Prostate gland (tissue), 2 donors: ENCODE results near the gene GRIK3. TPM values are rescaled to one million over a fixed set of nuclear protein-coding genes. Genes with fewer than 3 reads are reported as not detected.
"Not testable (repeated sequence)": the region's sequence is repeated elsewhere in the genome, so short reads cannot be mapped to it uniquely, and the experiment has no call there.

ENCODE experiments used
- DNase-seq: peaks from one replicate; pipeline ENCODE4 v3.0.0-alpha.2; 2019; ENCODE audit warnings: low spot score
- H3K27ac ChIP-seq, 2 donors: fragments of 200-600 bp; sonication (generic); 2 replicates each; pipeline ENCODE4 v1.5.1; 2017 to 2019
- H3K27me3 ChIP-seq: fragments of 200-600 bp; sonication (generic); replicated peaks from 2 replicates; pipeline ENCODE4 v1.5.1; 2019; ENCODE audit not compliant: insufficient read depth
- H3K36me3 ChIP-seq, 2 donors: fragments of 200-600 bp; sonication (generic); 1 replicate in 1 of 2; 2 replicates in 1 of 2; pipeline versions ENCODE4 v1.5.1 to v1.8.1; 2017 to 2019
- H3K4me1 ChIP-seq: fragments of 200-600 bp; sonication (generic); replicated peaks from 2 replicates; pipeline ENCODE4 v1.5.1; 2019
- H3K4me3 ChIP-seq, 2 donors: fragments of 200-600 bp; sonication (generic); 2 replicates each; pipeline ENCODE4 v1.5.1; 2017 to 2019
- H3K9me3 ChIP-seq: fragments of 200-600 bp; sonication (generic); 2 replicates; pipeline ENCODE4 v1.5.1; 2017
- CTCF ChIP-seq, 4 experiments: fragments of 200-600 bp in 2 of 4; fragments of 450-650 bp in 2 of 4; sonication (generic) in 2 of 4; IDR thresholded peaks; 1 replicate in 3 of 4; 2 replicates in 1 of 4; pipeline ENCODE4 v1.5.1; 2016 to 2019; ENCODE audit warnings: antibody characterized with exemption in 4 of 4, mild to moderate bottlenecking in 2 of 4, moderate library complexity in 2 of 4
- POLR2A ChIP-seq: fragments of 450-650 bp; IDR thresholded peaks from one replicate; pipeline ENCODE4 v1.6.1; 2016; ENCODE audit warnings: antibody characterized with exemption, mild to moderate bottlenecking
- POLR2AphosphoS5 ChIP-seq: sonication (generic); formaldehyde crosslinking; IDR thresholded peaks from one replicate; pipeline ENCODE4 v1.6.1; 2017; ENCODE audit warnings: antibody characterized with exemption
- WGBS: methylation state at CpG from one replicate; pipeline ENCODE4 v1.1.5; 2018; 5-methylcytosine and 5-hydroxymethylcytosine counted together
- intact Hi-C: fragments of 100-400 bp; cut with DNase I; formaldehyde crosslinking; loops from one replicate; pipeline ENCODE4 v1.14.2; 2022
- total RNA-seq, 2 donors: library from RNA; depleted of rRNA; stranded (reverse); fragments of >200 nt; gene quantifications; one replicate each; pipeline ENCODE4 v1.1.0, GENCODE V29; 2016

The GRIK3 gene
- total RNA-seq, 2 donors from 2014 or later: 0.36 to 5.9 TPM

- no peak for DNase-seq
- Histone ChIP-seq H3K4me1 (no peaks in the 10 kb centered on the region), H3K27me3 (peaks cover 8% of the 10 kb centered on the region), H3K36me3 (no peaks in the 10 kb centered on the region), H3K27ac (no peak overlapping the region), H3K9me3 (no peaks in the 10 kb centered on the region), H3K4me3 (no peak overlapping the region)
- intact Hi-C loops: no loop called here
- TF ChIP-seq POLR2AphosphoS5: no peak
- WGBS: 48% methylated on average over 10 of the region's 10 CpGs
Observed at GRCh38 chr1:36909946-36910725, 124.2 kb downstream of the GRIK3 start.

- H3K27ac ChIP-seq, H3K4me1 ChIP-seq, H3K4me3 ChIP-seq, intact Hi-C loops, H3K27me3 ChIP-seq, DNase-seq, H3K9me3 ChIP-seq, H3K36me3 ChIP-seq: not testable (repeated sequence)
- 86% methylated on average over 10 of the region's 10 CpGs for WGBS
Observed at GRCh38 chr1:36909359-36909758, 125.0 kb downstream of the GRIK3 start.

GRCh38 chr1:36908096-36908495, 126.2 kb downstream of the GRIK3 start:
- intact Hi-C loops: no loop called here
- H3K4me1 ChIP-seq: no peaks in the 10 kb centered on the region
- H3K27ac ChIP-seq: no peak overlapping the region
- DNase-seq: no peak
- peaks cover 2% of the 10 kb centered on the region for H3K27me3 ChIP-seq
- H3K36me3 ChIP-seq: no peaks in the 10 kb centered on the region
- no peaks in the 10 kb centered on the region for H3K9me3 ChIP-seq
- 78% methylated on average over 3 of the region's 3 CpGs for WGBS
- no peak overlapping the region for H3K4me3 ChIP-seq
- TF ChIP-seq CTCF (IDR thresholded peaks at IDR 0.05): no peak
- TF ChIP-seq POLR2A: no peak
- TF ChIP-seq POLR2AphosphoS5: no peak

GRCh38 chr1:36906555-36906954, 127.8 kb downstream of the GRIK3 start:
- H3K4me3 ChIP-seq: no peak overlapping the region
- H3K9me3 ChIP-seq: no peaks in the 10 kb centered on the region
- 70% methylated on average over 3 of the region's 3 CpGs for WGBS
- no peaks in the 10 kb centered on the region for H3K36me3 ChIP-seq
- intact Hi-C loops: no loop called here
- H3K4me1 ChIP-seq: no peaks in the 10 kb centered on the region
- H3K27ac ChIP-seq: no peak overlapping the region
- no peak for TF ChIP-seq POLR2AphosphoS5
- TF ChIP-seq POLR2A: no peak
- no peak for TF ChIP-seq CTCF (IDR thresholded peaks at IDR 0.05)
- no peak for DNase-seq
- H3K27me3 ChIP-seq: peaks cover 2% of the 10 kb centered on the region

GRCh38 chr1:36905941-36906340, 128.4 kb downstream of the GRIK3 start:
- Histone ChIP-seq H3K9me3 (no peaks in the 10 kb centered on the region), H3K4me3 (no peak overlapping the region), H3K27me3 (peaks cover 2% of the 10 kb centered on the region), H3K27ac (no peak overlapping the region), H3K36me3 (no peaks in the 10 kb centered on the region), H3K4me1 (no peaks in the 10 kb centered on the region)
- TF ChIP-seq POLR2A (no peak), CTCF (IDR thresholded peaks at IDR 0.05) (no peak), POLR2AphosphoS5 (no peak)
- intact Hi-C loops: no loop called here
- DNase-seq: no peak
- 79% methylated on average over 3 of the region's 3 CpGs for WGBS

- WGBS: 70% methylated on average over 1 of the region's 1 CpG
- TF ChIP-seq CTCF (IDR thresholded peaks at IDR 0.05) (no peak), POLR2A (no peak), POLR2AphosphoS5 (no peak)
- Histone ChIP-seq H3K36me3 (no peaks in the 10 kb centered on the region), H3K9me3 (no peaks in the 10 kb centered on the region), H3K4me3 (no peak overlapping the region), H3K27me3 (no peaks in the 10 kb centered on the region), H3K27ac (no peak overlapping the region), H3K4me1 (no peaks in the 10 kb centered on the region)
- DNase-seq: no peak
- intact Hi-C loops: no loop called here
Observed at GRCh38 chr1:36900128-36900527, 134.2 kb downstream of the GRIK3 start.

GRCh38 chr1:36897813-36898212, 136.5 kb downstream of the GRIK3 start:
- DNase-seq, H3K27ac ChIP-seq, H3K9me3 ChIP-seq, intact Hi-C loops, H3K27me3 ChIP-seq, H3K4me1 ChIP-seq, H3K36me3 ChIP-seq, H3K4me3 ChIP-seq: not testable (repeated sequence)
